WTC11 (cell line): ENCODE results near the gene STRN. TPM values are rescaled to one million over a fixed set of nuclear protein-coding genes. Genes with fewer than 3 reads are reported as not detected.

Source experiments
- ATAC-seq: fragments of 200-7000 bp; cut with Tn5 transposase; 2 replicates; pipeline ENCODE4 v1.10.0; 2021; ENCODE audit warnings: mild to moderate bottlenecking, moderate library complexity
- CTCF ChIA-PET: fragments of 300-600 bp; sonication (Branson Sonifier 250); formaldehyde crosslinking; loops from one replicate; lab custom pipeline; 2021; ENCODE audit warnings: antibody characterized with exemption; lab: Charles Lee
- POLR2A ChIA-PET: fragments of 350-600 bp; sonication (Branson Sonifier 250); formaldehyde crosslinking; loops from one replicate; lab custom pipeline; 2021; ENCODE audit warnings: antibody characterized with exemption; lab: Charles Lee
- DNase-seq: peaks from one replicate; pipeline ENCODE4 v3.0.0; 2021; ENCODE audit warnings: low spot score
- H3K27ac Mint-ChIP-seq: 2 replicates; pipeline ENCODE4 v1.8.0; 2021; ENCODE audit warnings: mixed read lengths
- H3K27me3 Mint-ChIP-seq: 2 replicates; pipeline ENCODE4 v1.8.0; 2021; ENCODE audit warnings: low read depth, mild to moderate bottlenecking, moderate library complexity, mixed read lengths
- H3K36me3 Mint-ChIP-seq: 2 replicates; pipeline ENCODE4 v1.8.0; 2021; ENCODE audit warnings: mixed read lengths
- H3K4me1 Mint-ChIP-seq: 2 replicates; pipeline ENCODE4 v1.8.0; 2022; ENCODE audit warnings: mixed read lengths
- H3K4me3 Mint-ChIP-seq: 2 replicates; pipeline ENCODE4 v1.8.0; 2021; ENCODE audit warnings: mild to moderate bottlenecking, moderate library complexity, mixed read lengths
- H3K9me3 Mint-ChIP-seq: 2 replicates; pipeline ENCODE4 v1.8.0; 2021; ENCODE audit warnings: mixed read lengths
- EMX1 ChIP-seq: fragments of 250-450 bp; sonication (Bioruptor Pico); IDR thresholded peaks from 2 replicates; pipeline ENCODE4 v1.8.0; 2021; ENCODE audit warnings: mild to moderate bottlenecking
- FOXJ3 ChIP-seq: sonication (generic); formaldehyde crosslinking; IDR thresholded peaks from 2 replicates; pipeline ENCODE4 v1.9.0; 2021; ENCODE audit warnings: missing genetic modification reagents, mild to moderate bottlenecking, borderline replicate concordance
- HMGA2 ChIP-seq: fragments of 250-450 bp; sonication (Bioruptor Pico); IDR thresholded peaks from 2 replicates; pipeline ENCODE4 v1.4.0; 2021; ENCODE audit warnings: mild to moderate bottlenecking, moderate library complexity
- HMGXB4 ChIP-seq: sonication (generic); formaldehyde crosslinking; IDR thresholded peaks from 2 replicates; pipeline ENCODE4 v1.8.1; 2023; ENCODE audit warnings: mild to moderate bottlenecking, moderate library complexity, missing genetic modification reagents
- NFYB ChIP-seq: sonication (generic); formaldehyde crosslinking; conservative IDR thresholded peaks from 2 replicates; pipeline ENCODE4 v1.8.0; 2022; ENCODE audit warnings: low read depth, missing genetic modification reagents
- NR1H2 ChIP-seq: sonication (generic); formaldehyde crosslinking; IDR thresholded peaks from 2 replicates; pipeline ENCODE4 v1.9.0; 2021; ENCODE audit warnings: mild to moderate bottlenecking, moderate library complexity, missing genetic modification reagents
- NR3C1 ChIP-seq: sonication (generic); formaldehyde crosslinking; conservative IDR thresholded peaks from 2 replicates; pipeline ENCODE4 v1.8.1; 2023; ENCODE audit warnings: low read depth, mild to moderate bottlenecking, missing genetic modification reagents
- RORB ChIP-seq: fragments of 250-450 bp; sonication (Bioruptor Pico); IDR thresholded peaks from 2 replicates; pipeline ENCODE4 v1.9.0; 2021; ENCODE audit warnings: mild to moderate bottlenecking
- USF2 ChIP-seq: sonication (generic); formaldehyde crosslinking; IDR thresholded peaks from 2 replicates; pipeline ENCODE4 v1.8.1; 2023; ENCODE audit warnings: mild to moderate bottlenecking, missing genetic modification reagents, moderate library complexity
- ZBTB43 ChIP-seq: sonication (generic); formaldehyde crosslinking; IDR thresholded peaks from 2 replicates; pipeline ENCODE4 v1.8.1; 2023; ENCODE audit warnings: mild to moderate bottlenecking, missing genetic modification reagents
- ZNF121 ChIP-seq: sonication (generic); formaldehyde crosslinking; IDR thresholded peaks from 2 replicates; pipeline ENCODE4 v1.8.0; 2023; ENCODE audit warnings: missing genetic modification reagents
- ZNF281 ChIP-seq: sonication (generic); formaldehyde crosslinking; IDR thresholded peaks from 2 replicates; pipeline ENCODE4 v1.8.0; 2023; ENCODE audit warnings: mild to moderate bottlenecking, missing genetic modification reagents
- ZNF396 ChIP-seq: fragments of 250-450 bp; sonication (Bioruptor Pico); IDR thresholded peaks from 2 replicates; pipeline ENCODE4 v1.8.0; 2021; ENCODE audit warnings: mild to moderate bottlenecking, moderate library complexity, borderline replicate concordance
- ZNF416 ChIP-seq: fragments of 250-450 bp; sonication (Bioruptor Pico); IDR thresholded peaks from 2 replicates; pipeline ENCODE4 v1.9.0; 2021; ENCODE audit warnings: mild to moderate bottlenecking, inconsistent platforms
- ZNF532 ChIP-seq: fragments of 250-450 bp; sonication (Bioruptor Pico); IDR thresholded peaks from 2 replicates; pipeline ENCODE4 v1.9.0; 2021; ENCODE audit warnings: mild to moderate bottlenecking, borderline replicate concordance
- ZNF671 ChIP-seq: fragments of 250-450 bp; sonication (Bioruptor Pico); IDR thresholded peaks from 2 replicates; pipeline ENCODE4 v1.8.0; 2021; ENCODE audit warnings: mild to moderate bottlenecking
- total RNA-seq: library from RNA; stranded (reverse); gene quantifications from 3 replicates; pipeline ENCODE4 v1.2.3, GENCODE V29; 2021
- TF ChIP-seq, protein P1 (sequence below): fragments of 250-450 bp; sonication (Bioruptor Pico); IDR thresholded peaks from 2 replicates; pipeline ENCODE4 v1.8.0; 2021; ENCODE audit warnings: mild to moderate bottlenecking
- TF ChIP-seq, protein P2 (sequence below): sonication (generic); formaldehyde crosslinking; conservative IDR thresholded peaks from 2 replicates; pipeline ENCODE4 v1.8.1; 2022; ENCODE audit warnings: mild to moderate bottlenecking, missing genetic modification reagents
- TF ChIP-seq, protein P3 (sequence below): sonication (generic); formaldehyde crosslinking; IDR thresholded peaks from 2 replicates; pipeline ENCODE4 v1.8.1; 2023; ENCODE audit warnings: mild to moderate bottlenecking, missing genetic modification reagents

STRN gene
- total RNA-seq, 1 experiment from 2014 or later, result 34.7 TPM

DNA sequence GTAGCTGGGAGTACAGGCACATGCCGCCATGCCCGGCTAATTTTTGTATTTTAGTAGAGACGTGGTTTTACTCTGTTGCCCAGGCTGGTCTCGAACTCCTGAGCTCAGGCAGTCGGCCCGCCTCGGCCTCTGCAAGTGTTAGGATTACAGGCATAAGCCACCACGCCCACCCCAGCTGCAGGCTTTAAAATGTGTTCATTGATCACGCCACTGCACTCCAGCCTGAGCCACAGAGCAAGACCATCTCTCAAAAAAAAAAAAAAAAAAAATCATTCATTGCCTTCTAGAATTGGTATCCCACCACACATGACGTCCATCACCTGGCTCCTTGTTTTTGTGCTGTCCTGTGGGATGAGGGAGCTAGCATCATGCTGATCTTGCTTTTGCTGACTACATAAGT, 142.5 kb downstream of the STRN start (continued):
- no peak for TF ChIP-seq ZNF532
- no peak for TF ChIP-seq HMGXB4 (CRISPR knock-in tag)
- TF ChIP-seq ZNF416 (CRISPR knock-in tag), result no peak

DNA sequence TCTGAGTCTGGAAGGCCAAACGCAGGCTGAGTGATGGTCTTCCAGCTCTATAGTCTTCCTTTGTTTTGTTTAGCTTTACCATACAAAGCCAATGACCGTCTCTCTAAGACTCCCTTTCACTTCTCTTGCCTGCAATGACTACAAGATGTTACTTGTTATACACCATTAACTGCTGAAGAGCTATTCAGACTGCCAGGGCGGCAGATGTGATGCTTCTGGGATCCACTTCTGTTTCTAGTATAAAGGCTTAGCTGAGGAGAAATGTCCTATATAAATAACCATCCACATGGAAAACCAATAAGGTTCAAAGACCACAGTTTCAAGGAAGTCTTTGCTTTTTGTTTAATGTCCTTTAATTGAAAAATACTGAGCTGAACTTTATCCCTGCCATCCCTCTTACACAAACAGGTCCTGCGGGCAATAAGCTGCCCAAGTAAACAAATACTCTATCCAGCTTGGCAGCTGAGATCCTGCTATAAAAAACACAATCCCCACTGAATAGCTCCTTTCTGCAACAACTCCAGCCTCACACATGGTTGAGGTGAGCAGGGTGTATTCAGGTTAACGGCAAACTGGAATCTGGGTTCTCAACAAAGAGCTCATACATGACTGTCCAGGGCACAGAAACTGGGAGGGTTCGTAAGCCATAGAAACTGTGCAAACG, 145.3 kb downstream of the STRN start:
- TF ChIP-seq ZNF121 (no peak), ZNF281 (CRISPR knock-in tag) (no peak), ZNF396 (CRISPR knock-in tag) (no peak), NR3C1 (CRISPR knock-in tag) (no peak), EMX1 (CRISPR knock-in tag) (no peak), USF2 (CRISPR knock-in tag) (no peak), RORB (no peak), NR1H2 (CRISPR knock-in tag) (no peak), HMGA2 (CRISPR knock-in tag) (no peak), ZBTB43 (CRISPR knock-in tag) (no peak), NFYB (no peak), ZNF671 (no peak), FOXJ3 (CRISPR knock-in tag) (no peak)
- TF ChIP-seq, protein P1, sequence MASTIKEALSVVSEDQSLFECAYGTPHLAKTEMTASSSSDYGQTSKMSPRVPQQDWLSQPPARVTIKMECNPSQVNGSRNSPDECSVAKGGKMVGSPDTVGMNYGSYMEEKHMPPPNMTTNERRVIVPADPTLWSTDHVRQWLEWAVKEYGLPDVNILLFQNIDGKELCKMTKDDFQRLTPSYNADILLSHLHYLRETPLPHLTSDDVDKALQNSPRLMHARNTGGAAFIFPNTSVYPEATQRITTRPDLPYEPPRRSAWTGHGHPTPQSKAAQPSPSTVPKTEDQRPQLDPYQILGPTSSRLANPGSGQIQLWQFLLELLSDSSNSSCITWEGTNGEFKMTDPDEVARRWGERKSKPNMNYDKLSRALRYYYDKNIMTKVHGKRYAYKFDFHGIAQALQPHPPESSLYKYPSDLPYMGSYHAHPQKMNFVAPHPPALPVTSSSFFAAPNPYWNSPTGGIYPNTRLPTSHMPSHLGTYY, result no peak
- TF ChIP-seq, protein P2, sequence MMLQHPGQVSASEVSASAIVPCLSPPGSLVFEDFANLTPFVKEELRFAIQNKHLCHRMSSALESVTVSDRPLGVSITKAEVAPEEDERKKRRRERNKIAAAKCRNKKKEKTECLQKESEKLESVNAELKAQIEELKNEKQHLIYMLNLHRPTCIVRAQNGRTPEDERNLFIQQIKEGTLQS (CRISPR knock-in tag), result no peak
- TF ChIP-seq, protein P3, sequence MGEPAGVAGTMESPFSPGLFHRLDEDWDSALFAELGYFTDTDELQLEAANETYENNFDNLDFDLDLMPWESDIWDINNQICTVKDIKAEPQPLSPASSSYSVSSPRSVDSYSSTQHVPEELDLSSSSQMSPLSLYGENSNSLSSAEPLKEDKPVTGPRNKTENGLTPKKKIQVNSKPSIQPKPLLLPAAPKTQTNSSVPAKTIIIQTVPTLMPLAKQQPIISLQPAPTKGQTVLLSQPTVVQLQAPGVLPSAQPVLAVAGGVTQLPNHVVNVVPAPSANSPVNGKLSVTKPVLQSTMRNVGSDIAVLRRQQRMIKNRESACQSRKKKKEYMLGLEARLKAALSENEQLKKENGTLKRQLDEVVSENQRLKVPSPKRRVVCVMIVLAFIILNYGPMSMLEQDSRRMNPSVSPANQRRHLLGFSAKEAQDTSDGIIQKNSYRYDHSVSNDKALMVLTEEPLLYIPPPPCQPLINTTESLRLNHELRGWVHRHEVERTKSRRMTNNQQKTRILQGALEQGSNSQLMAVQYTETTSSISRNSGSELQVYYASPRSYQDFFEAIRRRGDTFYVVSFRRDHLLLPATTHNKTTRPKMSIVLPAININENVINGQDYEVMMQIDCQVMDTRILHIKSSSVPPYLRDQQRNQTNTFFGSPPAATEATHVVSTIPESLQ (CRISPR knock-in tag), result no peak
- ATAC-seq (no peak), DNase-seq (no peak)
- H3K4me3 Mint-ChIP-seq, result no peak overlapping the region
- peaks cover 19% of the 10 kb centered on the region for H3K4me1 Mint-ChIP-seq
- no peaks in the 10 kb centered on the region for H3K9me3 Mint-ChIP-seq
- H3K27ac Mint-ChIP-seq, result no peak overlapping the region
- CTCF ChIA-PET, result interaction anchor here (0.5 to 3.1 kb wide), 6 partner anchors 9 to 88 kb away, joined by 3 to 15 read pairs (median 4); no protein-coding TSS in a partner anchor
- H3K27me3 Mint-ChIP-seq, result no peaks in the 10 kb centered on the region
- H3K36me3 Mint-ChIP-seq, result no peaks in the 10 kb centered on the region
- POLR2A ChIA-PET, result no interaction called here
